Ovary (tissue), 3 donors: ENCODE measurements around the gene CFAP65.

ENCODE experiments used
- POLR2A ChIP-seq: fragments of 450-650 bp; IDR thresholded peaks from one replicate; pipeline ENCODE4 v1.6.1; 2017; ENCODE audit warnings: antibody characterized with exemption, mild to moderate bottlenecking, moderate library complexity
- TF ChIP-seq, protein P1 (sequence below), 3 donors: fragments of 450-650 bp in 2 of 3; fragments of 200-600 bp in 1 of 3; IDR thresholded peaks; one replicate each; pipeline versions ENCODE4 v1.5.1 to v1.8.0; 2016 to 2022; ENCODE audit warnings: antibody characterized with exemption in 3 of 3, mild to moderate bottlenecking in 1 of 3
- donor health status: DM: no; HTN: no; CAD: no.

DNA sequence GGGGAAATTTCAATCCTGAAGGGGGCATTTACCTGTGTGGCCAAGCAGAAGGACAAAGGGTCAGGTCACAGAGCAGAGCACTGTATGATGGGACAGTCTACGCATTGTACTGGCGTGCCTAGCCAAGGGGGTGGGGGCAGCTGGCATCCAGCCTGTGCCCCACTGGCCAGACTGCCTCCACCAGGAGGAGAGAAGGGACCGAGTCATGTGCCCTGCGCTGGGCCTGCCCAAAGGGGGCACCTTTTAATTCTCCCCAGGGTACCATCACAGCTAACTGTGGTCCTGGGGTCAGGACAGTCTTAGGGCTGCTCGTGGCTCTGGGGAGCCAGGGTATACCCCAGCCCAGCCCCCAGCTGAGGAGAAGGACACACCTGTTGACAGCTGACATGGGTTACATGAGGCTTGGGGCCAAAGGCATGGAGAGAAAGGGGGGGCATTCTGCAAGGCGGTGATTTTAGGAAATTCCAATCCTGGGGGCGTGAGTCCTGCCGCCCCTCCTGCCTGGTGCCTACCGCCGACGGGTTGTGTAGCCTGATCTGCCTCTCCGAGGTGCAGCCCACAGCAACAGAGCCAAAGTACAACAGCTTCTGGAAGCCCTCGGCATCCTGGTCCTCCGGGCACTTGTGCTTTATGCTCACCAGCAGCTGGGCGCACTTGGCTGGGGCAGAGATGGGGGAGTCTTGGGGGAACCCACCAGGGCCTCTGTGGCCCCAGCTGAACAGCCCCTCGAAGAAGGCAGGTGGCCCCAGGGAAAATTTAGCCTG lies 11.0 kb downstream of the CFAP65 start:
- TF ChIP-seq, protein P1, sequence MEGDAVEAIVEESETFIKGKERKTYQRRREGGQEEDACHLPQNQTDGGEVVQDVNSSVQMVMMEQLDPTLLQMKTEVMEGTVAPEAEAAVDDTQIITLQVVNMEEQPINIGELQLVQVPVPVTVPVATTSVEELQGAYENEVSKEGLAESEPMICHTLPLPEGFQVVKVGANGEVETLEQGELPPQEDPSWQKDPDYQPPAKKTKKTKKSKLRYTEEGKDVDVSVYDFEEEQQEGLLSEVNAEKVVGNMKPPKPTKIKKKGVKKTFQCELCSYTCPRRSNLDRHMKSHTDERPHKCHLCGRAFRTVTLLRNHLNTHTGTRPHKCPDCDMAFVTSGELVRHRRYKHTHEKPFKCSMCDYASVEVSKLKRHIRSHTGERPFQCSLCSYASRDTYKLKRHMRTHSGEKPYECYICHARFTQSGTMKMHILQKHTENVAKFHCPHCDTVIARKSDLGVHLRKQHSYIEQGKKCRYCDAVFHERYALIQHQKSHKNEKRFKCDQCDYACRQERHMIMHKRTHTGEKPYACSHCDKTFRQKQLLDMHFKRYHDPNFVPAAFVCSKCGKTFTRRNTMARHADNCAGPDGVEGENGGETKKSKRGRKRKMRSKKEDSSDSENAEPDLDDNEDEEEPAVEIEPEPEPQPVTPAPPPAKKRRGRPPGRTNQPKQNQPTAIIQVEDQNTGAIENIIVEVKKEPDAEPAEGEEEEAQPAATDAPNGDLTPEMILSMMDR (IDR thresholded peaks at IDR 0.05), result no peak
- no peak for TF ChIP-seq POLR2A
